Right lobe of liver (tissue), 4 donors: ENCODE data around the gene TNFSF8.

Source experiments
- CTCF ChIP-seq, 4 donors: fragments of 200-600 bp in 3 of 4; fragments of 450-650 bp in 1 of 4; IDR thresholded peaks; one replicate each; pipeline versions ENCODE4 v1.5.1 to v1.8.0; 2016 to 2022; ENCODE audit warnings: antibody characterized with exemption in 4 of 4, mild to moderate bottlenecking in 2 of 4
- POLR2A ChIP-seq: fragments of 450-650 bp; IDR thresholded peaks from one replicate; pipeline ENCODE4 v1.6.1; 2017; ENCODE audit warnings: antibody characterized with exemption, mild to moderate bottlenecking
- donor health status: DM: no; HTN: no; CAD: no.
- donor health status: DM: no; HTN: no; CAD: no.
- donor health status: DM: no; HTN: yes; CAD: no.

GRCh38 chr9:114972510-114973136 is 42.2 kb upstream of the TNFSF8 start:
- no peak for TF ChIP-seq POLR2A
- TF ChIP-seq CTCF (IDR thresholded peaks at IDR 0.05) = no peak
